ENCODE data around the gene PKIG. TPM values are rescaled to one million over a fixed set of nuclear protein-coding genes. Genes with fewer than 3 reads are reported as not detected.

PKIG gene
- total RNA-seq, 1 experiment from 2014 or later: 27.0 TPM

DNA sequence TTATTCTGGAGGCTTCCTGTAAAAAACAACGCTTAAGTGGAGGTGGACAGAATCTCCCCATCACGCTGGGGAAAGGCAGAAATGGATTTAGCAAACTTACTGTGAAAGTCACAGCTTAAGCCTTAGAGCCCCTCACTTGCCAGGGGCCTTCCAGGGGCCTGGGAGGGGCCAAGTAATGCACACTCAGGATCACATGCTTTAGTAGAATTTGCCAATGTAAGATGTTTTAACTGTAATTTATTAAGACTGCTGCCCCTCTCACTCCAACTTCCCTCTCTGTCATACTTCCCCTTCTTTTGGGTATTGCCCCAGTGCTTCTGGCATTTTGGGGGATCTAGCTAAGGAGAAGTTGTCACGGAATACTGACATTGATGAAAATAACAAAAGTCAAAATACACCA, 81.8 kb downstream of the PKIG start:
- Histone ChIP-seq H2BK12ac (ENCODE audit: insufficient read length, low read depth, low read length) (no peak overlapping the region), H3K9me3 (ENCODE audit: control insufficient read depth, low read depth, low read length) (no peaks in the 10 kb centered on the region), H2BK15ac (ENCODE audit: low read depth, low read length) (no peak overlapping the region), H3K23me2 (ENCODE audit: insufficient read length, low read depth, low read length, poor library complexity, severe bottlenecking) (no peaks in the 10 kb centered on the region), H4K5ac (ENCODE audit: insufficient read length, low read depth, low read length) (no peak overlapping the region), H3K79me2 (ENCODE audit: insufficient read depth, low read length) (no peaks in the 10 kb centered on the region), H3K27me3 (ENCODE audit: insufficient read depth, low read length) (no peaks in the 10 kb centered on the region), H4K20me1 (ENCODE audit: control insufficient read depth, insufficient read depth, insufficient read length) (no peaks in the 10 kb centered on the region), H3K4me1 (ENCODE audit: insufficient read depth, low read length) (no peaks in the 10 kb centered on the region), H3K56ac (ENCODE audit: insufficient read length, low read depth, low read length) (no peak overlapping the region), H3T11ph (ENCODE audit: low read length) (no peak overlapping the region), H4K91ac (ENCODE audit: insufficient read length, low read depth, low read length) (no peak overlapping the region), H2BK5ac (ENCODE audit: insufficient read length, low read length) (no peak overlapping the region), H2BK120ac (ENCODE audit: low read depth, low read length, poor library complexity, severe bottlenecking) (no peak overlapping the region), H2AK5ac (ENCODE audit: insufficient read length, low read length) (no peak overlapping the region), H3K9ac (ENCODE audit: extremely low read depth, insufficient read length, low read length) (no peak overlapping the region), H4K8ac (replicated peaks; ENCODE audit: insufficient read length, low read depth, low read length) (no peak overlapping the region), H3K18ac (ENCODE audit: insufficient read length, low read depth, low read length) (no peak overlapping the region), H3K23ac (ENCODE audit: insufficient read length, low read depth, low read length) (no peak overlapping the region), H2BK20ac (ENCODE audit: low read depth, low read length, poor library complexity, severe bottlenecking) (no peak overlapping the region), H3K4me2 (ENCODE audit: insufficient read depth, insufficient read length, low read length) (no peak overlapping the region), H2AFZ (ENCODE audit: low read length) (no peak overlapping the region), H3K27ac (ENCODE audit: insufficient read length, low read depth, low read length) (no peak overlapping the region), H3K4ac (ENCODE audit: low read depth, low read length) (no peak overlapping the region), H3K79me1 (ENCODE audit: insufficient read depth, low read depth, low read length, poor library complexity, severe bottlenecking) (no peaks in the 10 kb centered on the region), H3K14ac (ENCODE audit: insufficient read depth, low read length) (no peak overlapping the region)
- TF ChIP-seq, protein P1, sequence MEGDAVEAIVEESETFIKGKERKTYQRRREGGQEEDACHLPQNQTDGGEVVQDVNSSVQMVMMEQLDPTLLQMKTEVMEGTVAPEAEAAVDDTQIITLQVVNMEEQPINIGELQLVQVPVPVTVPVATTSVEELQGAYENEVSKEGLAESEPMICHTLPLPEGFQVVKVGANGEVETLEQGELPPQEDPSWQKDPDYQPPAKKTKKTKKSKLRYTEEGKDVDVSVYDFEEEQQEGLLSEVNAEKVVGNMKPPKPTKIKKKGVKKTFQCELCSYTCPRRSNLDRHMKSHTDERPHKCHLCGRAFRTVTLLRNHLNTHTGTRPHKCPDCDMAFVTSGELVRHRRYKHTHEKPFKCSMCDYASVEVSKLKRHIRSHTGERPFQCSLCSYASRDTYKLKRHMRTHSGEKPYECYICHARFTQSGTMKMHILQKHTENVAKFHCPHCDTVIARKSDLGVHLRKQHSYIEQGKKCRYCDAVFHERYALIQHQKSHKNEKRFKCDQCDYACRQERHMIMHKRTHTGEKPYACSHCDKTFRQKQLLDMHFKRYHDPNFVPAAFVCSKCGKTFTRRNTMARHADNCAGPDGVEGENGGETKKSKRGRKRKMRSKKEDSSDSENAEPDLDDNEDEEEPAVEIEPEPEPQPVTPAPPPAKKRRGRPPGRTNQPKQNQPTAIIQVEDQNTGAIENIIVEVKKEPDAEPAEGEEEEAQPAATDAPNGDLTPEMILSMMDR (conservative IDR thresholded peaks at IDR 0.05): no peak
- DNase-seq: no peak
- no peaks in the 10 kb centered on the region; a peak in 1 of 5 replicates for H3K9me3 Mint-ChIP-seq
- peaks cover 4% of the 10 kb centered on the region for H3K27me3 Mint-ChIP-seq (ENCODE audit: low read depth)
- H3K4me1 Mint-ChIP-seq: peaks cover 4 to 5% of the 10 kb centered on the region in 2 experiments
- WGBS (ENCODE audit: extremely low coverage, insufficient read length, low lambda C conversion rate): no CpG with 5 or more reads among the region's 3 CpGs
- no peak overlapping the region for H3K27ac Mint-ChIP-seq
- H3K36me3 Mint-ChIP-seq (ENCODE audit: insufficient read depth in 1 of 3, low read depth in 3 of 3): peaks cover 0 to 2% (median 0%) of the 10 kb centered on the region in 3 experiments; a peak in 2 of 7 replicates
- H3K4me3 Mint-ChIP-seq: no peak overlapping the region
